HG03378 (cell line): ENCODE measurements around the gene SLC45A3.

Experiments used
- ATAC-seq: cut with Tn5 transposase; IDR thresholded peaks from one replicate; pipeline ENCODE4 v1.9.1; 2021; ENCODE audit warnings: mild to moderate bottlenecking, moderate library complexity; ENCODE audit not compliant: unreplicated experiment

SLC45A3 gene

DNA sequence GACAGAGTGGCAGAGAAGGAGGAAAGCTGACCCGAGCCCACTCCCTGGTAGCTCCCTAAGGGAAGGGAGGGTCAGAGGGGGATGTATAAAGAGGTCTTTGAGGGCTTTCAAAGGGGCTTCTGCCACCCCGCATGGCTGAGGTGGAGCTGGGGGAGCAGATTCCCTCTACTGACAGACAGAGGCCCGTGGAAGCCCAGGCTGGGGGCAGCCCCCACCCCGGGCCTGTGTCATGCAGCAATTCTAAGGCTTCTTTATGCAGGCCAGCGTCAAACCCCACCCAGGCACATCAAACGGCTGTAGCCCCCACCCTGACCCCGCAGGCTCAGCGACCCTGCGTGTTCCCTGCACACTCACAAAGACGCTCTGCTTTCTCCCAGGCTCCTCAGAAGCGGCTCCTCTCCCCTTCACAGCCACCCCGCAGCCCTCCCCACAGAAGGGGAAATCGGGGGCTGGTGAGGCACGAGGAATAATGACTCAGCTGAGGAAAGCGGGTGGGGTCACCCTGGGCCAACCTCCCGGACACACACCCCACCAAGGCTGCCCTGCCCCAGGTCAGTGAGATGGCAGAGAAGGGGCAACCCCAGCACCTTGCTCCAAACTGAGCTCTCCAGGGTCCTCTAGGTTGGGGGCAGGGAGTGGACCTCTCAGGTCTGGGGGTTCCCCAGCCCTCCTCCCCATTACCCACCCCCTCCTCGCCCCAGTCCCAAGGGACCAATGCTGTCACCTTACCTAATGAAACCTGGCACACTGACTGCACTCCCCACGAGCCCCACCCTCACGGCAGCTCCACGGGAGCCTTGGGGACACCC lies 10.8 kb downstream of the SLC45A3 start:
- ATAC-seq = peak; percentile 37

DNA sequence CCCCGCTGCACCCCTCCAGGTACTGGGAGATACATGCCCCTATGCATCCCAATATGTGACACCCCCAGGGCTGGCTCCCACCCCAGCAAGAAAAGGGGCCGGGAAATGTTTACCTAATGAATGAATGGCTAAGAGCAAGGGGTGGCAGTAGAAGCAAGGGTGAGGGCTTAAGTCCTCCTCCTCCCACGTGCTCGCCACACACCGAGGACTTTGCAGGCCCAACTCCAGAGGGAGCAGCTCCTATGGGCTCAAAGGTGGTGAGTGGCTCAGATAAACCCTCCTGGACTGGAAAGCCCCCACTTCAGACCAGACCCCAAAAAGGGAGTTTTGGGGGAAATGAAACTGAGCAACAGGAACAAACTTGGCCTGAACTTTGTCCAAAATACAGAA lies 11.4 kb downstream of the SLC45A3 start:
- ATAC-seq = peak; percentile 40

DNA sequence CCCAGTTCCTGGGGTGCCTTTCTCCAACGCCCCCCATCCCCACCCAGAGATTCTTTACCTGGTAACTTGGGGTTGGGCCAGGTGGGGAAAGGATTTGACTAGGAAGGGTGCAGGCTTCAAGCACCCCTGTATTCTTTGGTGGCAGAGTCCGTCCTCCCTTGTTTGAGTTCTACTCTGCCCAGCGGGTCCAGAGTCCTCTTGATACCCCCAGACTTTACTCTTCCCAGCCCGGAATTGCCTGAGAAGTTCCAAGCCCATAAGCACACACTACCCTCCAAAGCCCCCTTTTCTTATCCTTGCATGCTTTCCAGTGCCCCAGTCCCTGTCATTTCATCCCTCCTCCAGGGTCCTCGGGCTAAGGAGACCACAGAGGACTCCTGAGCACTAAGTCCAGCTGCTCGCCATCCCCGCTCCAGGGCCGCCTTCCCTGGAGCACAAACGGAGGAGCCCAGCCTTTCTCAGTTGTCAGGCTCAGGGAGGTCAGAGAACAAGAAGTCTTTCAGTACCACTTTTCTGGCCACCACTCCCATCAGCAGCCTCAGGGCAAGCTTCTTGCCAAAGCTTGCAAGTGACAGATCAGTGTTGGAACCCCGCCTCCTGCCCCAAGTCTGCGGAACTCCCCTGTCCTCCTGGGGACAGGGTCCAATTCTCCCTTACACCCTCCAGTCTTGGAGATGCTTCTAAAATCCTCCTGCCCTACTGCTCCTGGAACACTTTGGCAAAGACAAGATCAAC lies 12.2 kb downstream of the SLC45A3 start:
- ATAC-seq = no peak

DNA sequence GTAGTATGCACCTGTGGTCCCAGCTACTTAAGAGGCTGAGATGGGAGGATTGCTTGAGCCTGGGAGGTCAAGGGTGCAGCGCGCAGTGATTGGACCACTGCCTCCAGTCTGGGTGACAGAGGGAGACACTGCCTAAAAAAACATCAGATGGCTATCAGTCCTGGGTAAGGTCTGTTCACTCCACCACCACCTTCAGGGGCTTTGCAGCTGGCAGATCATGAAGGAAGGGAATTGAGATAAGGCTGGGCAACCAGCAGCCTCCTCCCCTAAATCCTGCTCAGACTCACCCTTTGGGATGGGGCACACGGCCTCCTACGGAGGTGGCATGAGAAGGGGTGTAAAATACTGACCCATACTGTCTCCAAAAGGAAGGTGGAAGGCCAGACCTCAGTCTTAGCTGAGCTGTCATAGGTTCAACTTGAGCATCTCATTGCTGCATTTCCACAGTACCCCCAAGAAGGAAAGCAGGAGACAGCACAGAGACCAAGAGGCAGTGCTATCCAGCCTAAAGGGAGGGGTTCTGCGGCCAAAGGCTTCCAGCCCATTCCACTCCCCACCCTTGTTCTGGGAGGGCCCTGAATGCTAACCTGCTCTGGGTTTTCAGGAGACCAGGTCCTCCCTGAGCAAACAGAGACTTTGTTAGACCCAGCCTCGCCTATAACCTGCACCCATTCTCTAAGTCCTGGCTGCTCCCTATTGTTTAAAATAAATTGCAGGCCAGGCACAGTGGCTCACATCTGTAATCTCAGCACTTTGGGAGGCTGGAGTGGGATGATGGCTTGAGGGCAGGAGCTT lies 13.7 kb downstream of the SLC45A3 start:
- ATAC-seq = no peak

DNA sequence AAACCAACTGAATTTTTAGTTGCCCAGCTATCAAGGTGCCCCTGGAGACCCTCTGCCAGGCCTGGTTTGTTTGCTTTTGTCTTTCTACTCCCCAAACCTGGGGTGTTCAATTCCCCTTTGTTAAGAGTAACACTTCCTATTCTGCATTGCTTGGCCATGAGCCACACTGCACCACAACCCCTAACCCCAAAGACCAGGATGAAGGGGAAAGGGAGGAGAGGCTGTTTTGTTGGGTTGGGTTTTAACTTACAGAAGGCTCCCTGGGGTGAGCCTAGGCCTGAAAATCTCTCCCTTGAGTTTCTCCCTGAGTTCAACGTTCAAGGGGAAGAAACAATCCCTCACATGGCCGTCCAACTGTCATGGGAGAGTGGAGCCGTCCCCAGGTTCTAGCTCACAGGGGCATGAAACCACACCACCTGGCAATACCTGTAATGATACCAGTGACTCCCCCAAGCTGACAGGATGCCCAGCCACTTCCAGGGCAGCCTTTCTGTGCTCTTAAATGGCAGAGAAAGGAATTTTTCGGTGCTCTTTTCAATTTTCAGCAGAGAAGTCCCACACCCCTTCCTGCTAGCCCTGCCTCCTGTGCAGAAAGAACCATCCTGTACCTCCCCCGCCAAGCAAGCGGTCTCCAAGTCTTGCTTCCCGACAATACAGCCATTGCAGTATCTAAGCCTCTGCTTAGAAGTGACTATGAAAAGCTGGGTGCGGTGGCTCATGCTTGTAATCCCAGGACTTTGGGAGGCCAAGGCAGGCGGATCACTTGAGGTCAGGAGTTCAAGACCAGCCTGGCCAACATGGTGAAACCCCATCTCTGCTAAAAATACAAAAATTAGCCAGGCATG lies 14.9 kb downstream of the SLC45A3 start:
- ATAC-seq = no peak

DNA sequence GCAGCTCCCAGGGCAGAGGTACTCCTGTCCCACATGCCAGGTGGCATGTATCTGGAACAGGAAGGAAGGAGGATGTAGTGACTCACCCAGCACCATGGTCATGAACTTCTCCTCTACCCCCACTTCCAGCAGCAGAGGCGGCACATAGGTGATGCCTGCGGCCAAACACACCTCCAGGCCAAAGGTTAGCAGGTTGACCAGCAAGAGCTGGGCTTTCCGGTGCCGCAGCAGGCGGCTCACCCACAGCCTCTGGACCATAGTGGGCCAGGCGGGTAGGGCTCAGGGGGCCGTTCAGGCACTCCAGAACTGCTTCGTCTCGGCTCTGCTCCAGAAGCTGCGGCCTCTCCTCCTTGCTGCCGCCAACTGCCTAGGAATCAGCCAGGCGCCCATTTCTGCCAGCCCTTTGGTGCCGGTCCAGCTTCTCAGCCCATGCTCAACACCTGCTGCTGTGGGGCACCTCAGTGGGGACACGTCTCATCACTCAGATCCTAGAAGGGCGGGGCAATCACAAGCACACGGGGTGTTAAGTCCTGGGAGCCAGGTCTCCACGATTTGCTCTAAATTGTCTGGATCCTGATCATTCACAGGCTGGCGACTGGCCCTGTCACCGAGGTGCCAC lies 15.8 kb downstream of the SLC45A3 start:
- no peak for ATAC-seq

DNA sequence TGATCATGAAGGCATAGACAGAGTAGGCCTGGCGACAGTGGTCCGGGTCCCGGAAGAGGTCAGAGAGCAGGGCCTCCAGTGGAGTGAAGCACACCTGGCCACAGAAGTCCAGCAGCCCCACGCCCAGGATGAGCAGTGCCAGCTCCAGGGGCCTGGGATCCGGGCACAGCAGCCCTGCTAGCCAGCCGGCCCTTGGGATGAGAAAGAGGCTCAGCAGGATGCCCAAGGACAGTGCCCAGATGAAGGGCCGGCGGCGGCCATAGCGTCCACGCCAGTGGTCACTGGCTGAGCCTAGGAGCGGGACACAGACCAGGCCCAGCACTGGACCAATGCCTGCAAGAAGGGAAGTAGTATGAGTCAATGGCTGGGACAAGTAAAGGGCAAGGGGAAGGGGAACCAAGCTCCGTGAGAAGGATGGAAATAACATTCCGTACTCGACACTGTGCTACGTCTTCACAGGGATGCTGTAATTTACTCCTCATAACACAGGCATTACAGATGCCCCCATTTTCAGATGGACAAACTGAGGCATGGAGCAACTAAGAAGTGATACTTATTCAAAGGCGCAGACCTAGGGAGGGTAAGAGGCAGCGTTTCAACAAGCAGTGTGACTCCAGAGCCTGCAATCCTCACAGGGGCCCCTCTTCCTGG lies 16.9 kb downstream of the SLC45A3 start:
- no peak for ATAC-seq

DNA sequence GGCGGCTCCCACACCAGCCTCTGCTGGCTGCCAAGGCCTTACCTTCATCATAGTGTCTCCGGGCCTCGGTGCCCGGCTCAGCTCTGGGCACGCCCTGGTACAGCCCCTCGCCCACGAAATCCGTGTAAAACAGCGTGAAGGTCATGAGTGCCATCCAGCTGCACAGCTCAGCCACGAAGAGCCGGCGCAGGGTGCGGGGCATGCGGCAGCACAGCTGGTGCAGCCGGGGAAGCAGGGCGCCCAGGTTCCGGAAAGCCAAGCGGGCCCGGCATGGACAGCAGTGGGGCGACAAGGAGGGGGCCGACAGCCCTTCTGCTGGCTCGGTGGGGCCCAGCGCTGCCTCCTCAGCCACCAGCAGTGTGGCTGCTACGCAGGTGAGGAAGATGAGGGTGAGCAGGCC lies 17.5 kb downstream of the SLC45A3 start:
- no peak for ATAC-seq

DNA sequence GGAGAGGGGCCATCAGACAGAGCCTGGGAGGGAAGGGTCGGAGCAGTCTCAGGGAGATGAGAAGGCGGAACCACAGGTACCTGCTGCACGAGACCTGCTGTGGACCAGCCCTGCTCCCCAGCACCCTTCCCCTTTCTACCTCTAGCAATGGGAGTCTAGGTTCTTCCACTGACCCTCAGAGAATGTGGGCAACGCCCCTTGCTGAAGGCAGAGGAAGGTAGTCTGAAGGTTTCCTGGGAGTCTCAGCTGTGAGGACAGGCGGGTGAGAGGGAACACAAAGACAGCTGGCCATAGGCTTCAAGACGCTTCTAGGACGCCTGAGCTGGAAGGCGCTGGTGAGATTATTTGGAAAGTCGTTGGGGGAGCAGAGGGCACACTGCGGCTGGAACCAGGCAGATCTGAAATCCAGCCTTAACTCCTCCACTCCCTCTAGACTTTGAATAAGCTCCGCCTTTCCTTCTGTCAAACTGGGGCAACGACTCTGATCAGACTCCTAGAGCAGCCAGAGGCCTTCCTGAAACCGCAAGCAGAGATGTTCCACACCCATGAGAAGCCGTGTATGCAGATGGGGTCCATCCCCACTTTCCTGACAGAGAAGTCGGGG lies 18.1 kb downstream of the SLC45A3 start:
- ATAC-seq = no peak

DNA sequence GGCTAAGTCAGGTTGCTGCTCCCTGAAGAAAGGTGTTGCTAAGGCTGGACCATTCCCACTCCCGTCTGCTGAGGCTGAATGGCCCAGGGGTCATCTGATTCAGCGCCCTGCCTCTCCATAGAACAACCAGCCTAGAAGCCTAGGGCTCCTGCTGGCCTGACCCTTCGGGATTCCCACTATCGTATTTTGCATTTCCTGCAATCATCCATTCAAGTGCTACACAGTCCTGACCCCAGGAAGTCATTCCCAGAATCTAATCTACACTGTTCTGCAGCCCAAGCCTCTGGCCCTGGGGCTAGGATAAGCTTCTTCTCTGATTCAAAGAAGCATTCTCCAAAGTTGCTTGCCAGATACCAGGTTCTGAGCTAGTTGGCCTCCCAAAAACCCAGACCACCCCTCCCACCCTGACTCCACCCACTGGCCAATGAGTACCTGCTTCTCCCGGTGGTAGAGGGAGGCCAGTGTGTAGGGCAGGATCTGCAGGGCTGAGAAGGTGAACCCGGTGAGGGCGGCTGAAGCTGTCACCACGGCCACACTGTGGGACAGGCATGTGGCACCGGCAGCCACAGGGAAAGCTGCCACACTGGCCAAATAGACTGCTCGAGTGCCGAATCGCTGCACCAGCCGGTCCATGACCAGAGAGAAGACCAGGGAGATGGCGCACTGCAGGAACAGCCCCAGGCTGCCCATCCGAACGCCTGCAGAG lies 18.7 kb downstream of the SLC45A3 start:
- ATAC-seq = no peak

DNA sequence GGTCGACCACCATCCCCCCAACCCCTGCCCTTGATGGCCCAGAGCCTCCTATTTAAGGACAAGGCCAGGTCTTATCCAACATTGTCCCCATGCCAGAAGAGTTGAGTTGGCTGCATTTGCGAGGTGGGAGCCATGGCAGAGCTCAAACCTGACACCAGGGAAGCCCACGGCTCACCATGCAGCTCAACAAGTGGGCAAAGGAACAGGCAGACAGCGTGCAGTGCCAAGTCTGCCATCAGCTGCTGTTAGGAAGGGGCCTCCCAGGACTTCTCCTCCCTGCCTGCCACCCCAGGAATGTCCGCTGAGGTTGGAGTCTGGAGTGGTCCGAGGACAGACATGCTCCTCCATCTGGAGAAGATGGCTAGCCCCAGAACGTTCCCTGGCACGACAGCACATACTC lies 19.9 kb downstream of the SLC45A3 start:
- ATAC-seq = no peak

DNA sequence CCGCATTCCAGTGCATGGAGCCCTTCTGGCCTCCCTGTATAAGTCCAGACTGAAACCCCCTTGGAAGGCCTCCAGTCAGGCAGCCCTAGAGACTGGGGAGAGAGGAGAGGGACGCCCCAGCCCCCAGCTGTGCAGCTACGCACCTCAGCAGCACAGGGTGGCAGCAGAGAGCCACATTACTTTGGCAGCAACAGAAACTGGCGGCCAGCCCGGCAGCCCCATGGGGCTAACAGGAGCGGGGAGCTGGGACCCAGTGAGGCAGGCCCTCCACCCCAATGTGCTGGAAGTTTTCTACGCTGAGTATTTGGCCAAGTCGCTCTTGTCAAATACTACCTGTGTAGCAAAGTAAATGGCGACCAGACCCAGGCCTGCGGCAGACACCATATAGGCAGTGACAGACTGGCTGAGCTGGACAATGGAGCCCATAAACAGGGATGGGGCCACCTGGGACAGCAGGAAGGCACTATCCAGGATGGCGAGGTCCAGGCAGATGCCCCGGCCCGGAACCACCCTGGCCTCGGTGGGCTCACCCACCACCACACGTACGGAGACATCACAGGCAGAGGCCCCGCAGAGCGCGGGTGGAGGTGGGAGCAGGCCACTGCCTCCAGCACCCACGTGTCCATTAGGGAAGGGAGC lies 21.2 kb downstream of the SLC45A3 start:
- peak; percentile 56 for ATAC-seq

DNA sequence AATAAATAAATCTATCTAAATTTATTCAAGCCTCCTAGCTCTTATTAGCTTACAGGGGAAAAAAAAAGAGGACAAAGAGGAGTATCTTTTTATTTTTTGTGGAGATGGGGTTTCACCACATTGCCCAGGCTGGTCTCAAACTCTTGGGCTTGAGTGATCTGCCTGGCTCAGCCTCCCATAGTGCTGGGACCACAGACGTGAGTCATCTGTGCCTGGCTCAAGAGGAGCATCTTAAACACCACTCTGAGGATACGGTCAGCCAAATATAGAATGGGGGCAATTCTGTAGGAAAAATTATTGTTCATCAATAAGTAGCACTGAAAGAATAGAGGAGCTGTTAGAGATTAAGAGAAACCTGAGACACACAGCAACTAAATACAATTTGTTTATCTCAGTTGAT lies 24.1 kb downstream of the SLC45A3 start:
- no peak for ATAC-seq

DNA sequence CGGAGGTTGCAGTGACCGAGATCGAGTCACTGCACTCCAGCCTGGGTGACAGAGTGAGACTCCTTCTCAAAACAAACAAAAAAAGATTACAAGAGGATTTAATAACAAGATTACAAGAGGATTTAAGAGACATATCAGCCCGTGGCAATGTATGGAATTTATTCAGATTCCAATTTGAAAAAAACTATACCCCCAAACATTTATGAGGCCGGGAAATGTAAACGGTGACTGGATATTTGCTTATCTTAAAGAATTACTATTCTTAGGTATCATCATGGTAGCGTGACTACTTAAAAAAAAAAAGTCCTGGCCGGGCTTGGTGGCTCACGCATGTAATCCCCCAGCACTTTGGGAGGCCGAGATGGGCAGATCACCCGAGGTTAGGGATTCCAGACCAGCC lies 27.3 kb downstream of the SLC45A3 start:
- no peak for ATAC-seq

DNA sequence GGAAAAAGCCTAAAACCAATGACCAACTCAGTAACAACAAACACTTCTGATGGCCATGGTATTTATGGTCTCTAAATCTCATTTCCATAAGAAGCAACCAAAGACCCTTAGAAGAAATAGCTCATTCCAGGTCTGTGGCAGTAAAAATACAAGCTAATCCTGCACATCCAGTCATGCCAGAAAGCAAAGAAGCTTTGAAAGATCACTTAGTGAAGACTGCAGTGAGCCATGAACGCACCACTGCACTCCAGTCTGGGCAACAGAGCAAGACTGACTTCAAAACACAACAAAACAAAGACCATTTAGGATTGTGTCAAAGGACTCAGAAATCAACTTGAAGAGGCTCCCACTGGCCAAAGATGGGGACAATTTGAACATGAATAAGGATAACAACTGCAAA lies 30.1 kb downstream of the SLC45A3 start:
- no peak for ATAC-seq

DNA sequence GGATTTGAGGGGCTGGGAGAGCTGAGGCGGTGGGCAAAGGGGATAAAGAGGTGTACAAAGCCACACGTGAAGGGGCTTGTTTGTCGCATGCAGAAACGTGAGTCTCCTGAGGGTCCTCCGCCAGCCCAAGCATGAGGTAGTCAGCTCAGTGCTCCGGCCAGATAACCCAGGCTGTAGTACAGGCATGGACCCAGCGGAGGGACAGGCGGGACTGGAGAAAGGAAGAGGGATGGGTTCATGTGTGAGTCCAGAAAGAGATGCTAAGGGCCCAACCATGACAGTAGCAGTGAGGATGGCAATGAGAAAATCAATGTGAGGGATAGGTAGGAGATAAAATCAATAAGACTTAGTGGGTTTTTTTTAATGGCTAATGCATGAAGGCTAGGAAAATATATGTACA lies 34.8 kb downstream of the SLC45A3 start:
- no peak for ATAC-seq

DNA sequence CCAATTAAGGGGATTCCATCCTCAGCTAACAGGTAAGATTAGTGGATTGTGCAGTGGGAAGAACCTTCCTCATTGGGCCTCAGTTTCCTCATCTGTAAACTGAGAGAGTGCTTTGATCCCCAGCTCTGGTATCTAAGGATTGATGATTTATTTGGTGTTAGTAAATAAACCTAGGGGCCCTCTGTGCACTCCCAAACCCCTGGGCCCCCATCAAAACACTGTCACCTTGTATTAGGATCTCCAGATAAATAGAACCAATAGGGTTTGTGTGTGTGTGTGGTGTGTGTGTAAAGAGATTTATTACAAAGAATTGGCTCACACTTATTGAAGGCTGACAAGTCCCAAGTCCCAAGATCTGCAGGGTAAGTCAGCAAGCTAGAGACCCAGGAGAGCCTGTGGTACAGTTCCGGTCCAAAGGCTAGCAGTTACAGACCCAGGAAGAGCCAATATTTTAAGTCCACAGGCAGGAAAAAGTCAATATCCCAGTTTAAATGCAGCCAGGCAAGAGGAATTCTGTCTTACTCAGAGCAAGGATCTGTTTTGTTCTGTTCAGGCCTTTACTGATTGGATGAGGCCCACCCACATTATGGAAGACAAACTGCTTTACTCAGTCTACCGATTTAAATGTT lies 37.5 kb downstream of the SLC45A3 start:
- no peak for ATAC-seq

DNA sequence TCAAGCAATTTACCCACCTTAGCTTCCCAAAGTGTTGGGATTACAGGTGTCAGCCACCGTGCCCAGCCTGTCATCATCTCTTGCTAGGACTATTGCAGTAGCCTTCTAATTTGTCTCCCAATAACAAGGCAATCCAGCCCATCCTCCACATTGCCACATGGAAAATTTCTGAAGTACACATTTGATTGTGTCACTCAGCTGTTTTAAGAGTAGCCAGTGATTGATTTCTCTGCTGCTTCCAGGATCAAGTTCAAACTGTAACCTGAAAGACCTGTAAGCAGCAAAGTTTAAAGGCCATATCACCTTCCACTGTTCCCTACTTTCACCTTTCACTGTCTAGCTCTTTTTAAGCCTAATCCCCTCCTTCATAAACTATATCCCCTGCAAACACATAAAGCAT lies 40.7 kb downstream of the SLC45A3 start:
- no peak for ATAC-seq
